Neural cell (in vitro differentiated cells): ENCODE results near the gene GSE1. TPM values are rescaled to one million over a fixed set of nuclear protein-coding genes. Genes with fewer than 3 reads are reported as not detected.

Experiments
- H2AFZ ChIP-seq: fragments of 200-600, 300-800 bp; sonication (generic), shearing (Covaris generic); 2 replicates; pipeline ENCODE4 v1.6.0; 2014; ENCODE audit warnings: low read depth, mild to moderate bottlenecking, antibody characterized with exemption, low read length, moderate library complexity
- H3F3A ChIP-seq: fragments of 200-600 bp; shearing (Covaris generic); 2 replicates; pipeline ENCODE4 v1.6.1; 2016; ENCODE audit warnings: mild to moderate bottlenecking, moderate library complexity, mixed read lengths, antibody characterized with exemption, low read length; ENCODE audit not compliant: insufficient read depth, poor library complexity, severe bottlenecking
- H3K27ac ChIP-seq: fragments of 200-600, 300-800 bp; sonication (generic), shearing (Covaris generic); 2 replicates; pipeline ENCODE4 v1.5.1; 2014; ENCODE audit warnings: mild to moderate bottlenecking, low read length, moderate library complexity
- H3K27me3 ChIP-seq: fragments of 300-800, 200-600 bp; sonication (generic), shearing (Covaris generic); 2 replicates; pipeline ENCODE4 v1.6.0; 2014; ENCODE audit warnings: mild to moderate bottlenecking, low read depth, low read length, moderate library complexity; ENCODE audit not compliant: insufficient read depth
- H3K36me3 ChIP-seq: fragments of 300-800, 200-600 bp; sonication (generic), shearing (Covaris generic); 2 replicates; pipeline ENCODE4 v1.5.1; 2014; ENCODE audit warnings: mild to moderate bottlenecking, antibody characterized with exemption, low read length, moderate library complexity; ENCODE audit not compliant: insufficient read depth
- H3K4me2 ChIP-seq: fragments of 300-800, 200-600 bp; sonication (generic), shearing (Covaris generic); 2 replicates; pipeline ENCODE4 v1.6.0; 2014; ENCODE audit warnings: mild to moderate bottlenecking, low read length
- H3K4me3 ChIP-seq: fragments of 300-800, 200-600 bp; sonication (generic), shearing (Covaris generic); 2 replicates; pipeline ENCODE4 v1.5.1; 2014; ENCODE audit warnings: mild to moderate bottlenecking, low read length, moderate library complexity
- H3K79me2 ChIP-seq: fragments of 200-600 bp; shearing (Covaris generic); replicated peaks from 2 replicates; pipeline ENCODE4 v1.6.0; 2014; ENCODE audit warnings: mild to moderate bottlenecking, low read length, moderate library complexity; ENCODE audit not compliant: insufficient read depth
- H3K9ac ChIP-seq: fragments of 300-800, 200-600 bp; sonication (generic), shearing (Covaris generic); 2 replicates; pipeline ENCODE4 v1.6.1; 2016; ENCODE audit warnings: mild to moderate bottlenecking, low read length, mixed read lengths
- H3K9me2 ChIP-seq: fragments of 200-600 bp; shearing (Covaris generic); 2 replicates; pipeline ENCODE4 v1.6.1; 2016; ENCODE audit warnings: mild to moderate bottlenecking, low read length, mixed read lengths; ENCODE audit not compliant: insufficient read depth
- H3K9me3 ChIP-seq: fragments of 200-600, 300-800 bp; sonication (generic), shearing (Covaris generic); 2 replicates; pipeline ENCODE4 v1.6.1; 2016; ENCODE audit warnings: mild to moderate bottlenecking, mixed run types, low read length, moderate library complexity, mixed read lengths
- H4K20me1 ChIP-seq: fragments of 200-600 bp; shearing (Covaris generic); 2 replicates; pipeline ENCODE4 v1.6.1; 2016; ENCODE audit warnings: mild to moderate bottlenecking, mixed run types; ENCODE audit not compliant: insufficient read depth
- CTCF ChIP-seq: fragments of 450-650 bp; IDR thresholded peaks from 2 replicates; pipeline ENCODE4 v1.5.1; 2014; ENCODE audit warnings: antibody characterized with exemption, mild to moderate bottlenecking, moderate library complexity; ENCODE audit not compliant: poor library complexity, severe bottlenecking
- EP300 ChIP-seq: fragments of 450-650 bp; conservative IDR thresholded peaks from 2 replicates; pipeline ENCODE4 v1.6.1; 2014; ENCODE audit warnings: antibody characterized with exemption, mild to moderate bottlenecking, moderate library complexity; ENCODE audit not compliant: poor library complexity, severe bottlenecking
- EZH2 ChIP-seq: fragments of 200-600, 300-800 bp; shearing (Covaris generic), sonication (generic); IDR thresholded peaks from 2 replicates; pipeline ENCODE4 v1.6.1; 2014; ENCODE audit warnings: antibody characterized with exemption, low read length, borderline replicate concordance, mild to moderate bottlenecking; ENCODE audit not compliant: insufficient read depth, poor library complexity, severe bottlenecking
- MXI1 ChIP-seq: fragments of 450-650 bp; conservative IDR thresholded peaks from 2 replicates; pipeline ENCODE4 v1.6.1; 2014; ENCODE audit warnings: antibody characterized with exemption, mild to moderate bottlenecking; ENCODE audit not compliant: poor library complexity, severe bottlenecking
- POLR2AphosphoS5 ChIP-seq: IDR thresholded peaks from 2 replicates; pipeline ENCODE4 v1.6.1; 2012
- RAD21 ChIP-seq: fragments of 450-650 bp; conservative IDR thresholded peaks from 2 replicates; pipeline ENCODE4 v1.6.1; 2014; ENCODE audit warnings: antibody characterized with exemption, mild to moderate bottlenecking, moderate library complexity
- REST ChIP-seq: IDR thresholded peaks from 2 replicates; pipeline ENCODE4 v1.6.1; 2012; ENCODE audit warnings: borderline replicate concordance
- SMC3 ChIP-seq: fragments of 450-650 bp; conservative IDR thresholded peaks from 2 replicates; pipeline ENCODE4 v1.6.1; 2014; ENCODE audit warnings: antibody characterized with exemption, mild to moderate bottlenecking, moderate library complexity; ENCODE audit not compliant: poor library complexity
- TAF1 ChIP-seq: IDR thresholded peaks from 2 replicates; pipeline ENCODE4 v1.6.1; 2012; ENCODE audit warnings: low read depth
- polyA plus RNA-seq: library from polyadenylated mRNA; depleted of rRNA; stranded (reverse); fragments of >200 nt; gene quantifications from 2 replicates; pipeline ENCODE4 v1.2.3, GENCODE V29; 2014

GSE1 gene
- polyA plus RNA-seq, 1 donor from 2014 or later: 35.6 TPM

GRCh38 chr16:85688586-85689284 lies 75.6 kb downstream of the GSE1 start, which contains the start of gene GINS2:
Gene GINS2 (minus strand): TSS chr16:85688954. CDS start chr16:85688898, 56 bp downstream.
- Histone ChIP-seq H3K36me3 (no peaks in the 10 kb centered on the region), H3K9ac (no peak within 1 kb of the TSS), H3K9me2 (no peaks in the 10 kb centered on the region), H3K4me2 (peak within 1 kb of the TSS; percentile 68), H3K4me3 (peak within 1 kb of the TSS; percentile 88), H2AFZ (no peak within 1 kb of the TSS), H3K27me3 (no peaks in the 10 kb centered on the region), H3K27ac (no peak within 1 kb of the TSS), H3K79me2 (peaks cover 4% of the 10 kb centered on the region), H4K20me1 (no peaks in the 10 kb centered on the region), H3F3A (no peaks in the 10 kb centered on the region), H3K9me3 (no peaks in the 10 kb centered on the region)
- TF ChIP-seq MXI1 (peak; percentile 67), TAF1 (no peak), POLR2AphosphoS5 (peak; percentile 7)

- H3K36me3 ChIP-seq: no peaks in the 10 kb centered on the region
- H3K27ac ChIP-seq: no peak overlapping the region
- H3F3A ChIP-seq: no peaks in the 10 kb centered on the region
- H3K9ac ChIP-seq: no peak overlapping the region
- TF ChIP-seq CTCF (no peak), EP300 (no peak), POLR2AphosphoS5 (no peak), MXI1 (no peak), TAF1 (no peak), RAD21 (no peak), REST (no peak), SMC3 (no peak), EZH2 (no peak)
- no peaks in the 10 kb centered on the region for H3K9me2 ChIP-seq
- H2AFZ ChIP-seq: no peak overlapping the region
- H3K4me2 ChIP-seq: no peak overlapping the region
- H3K27me3 ChIP-seq: no peaks in the 10 kb centered on the region
- no peaks in the 10 kb centered on the region for H4K20me1 ChIP-seq
- no peaks in the 10 kb centered on the region for H3K9me3 ChIP-seq
- H3K79me2 ChIP-seq: peaks cover 4% of the 10 kb centered on the region
- peak overlapping the region; percentile 88 for H3K4me3 ChIP-seq
Measured at GRCh38 chr16:85689285-85689949, 76.3 kb downstream of the GSE1 start.
